ENCODE results near the gene KRTAP5-10.
"Not testable (repeated sequence)": the region's sequence is repeated elsewhere in the genome, so short reads cannot be mapped to it uniquely, and the experiment has no call there.

DNA sequence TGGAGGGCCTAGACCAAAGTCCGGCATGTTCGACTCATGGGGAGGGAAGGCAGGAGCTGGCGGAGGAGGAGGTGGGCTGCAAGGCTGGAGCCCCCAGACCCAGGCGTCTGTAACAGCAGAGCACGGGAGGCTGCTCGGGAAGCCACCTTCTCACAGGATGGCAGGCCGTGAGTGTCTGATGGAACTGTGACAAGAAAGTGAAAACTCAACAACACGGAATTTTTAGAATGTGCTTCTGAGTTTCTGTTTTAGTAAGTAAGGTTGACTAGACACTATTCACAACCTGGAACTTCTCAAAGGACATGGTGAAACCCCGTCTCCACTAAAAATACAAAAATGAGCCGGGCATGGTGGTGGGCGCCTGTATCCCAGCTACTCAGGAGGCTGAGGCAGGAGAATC is 25.4 kb upstream of the KRTAP5-10 start:
- not testable (repeated sequence) for TF ChIP-seq CTCF (conservative IDR thresholded peaks at IDR 0.05 in 1 of 2, IDR thresholded peaks at IDR 0.05 in 1 of 2; ENCODE audit: low read depth in 1 of 2, low read length in 2 of 2); EZH2 (IDR thresholded peaks at IDR 0.05; ENCODE audit: low read length, missing control alignments)

Measured in fibroblast of lung (primary cell).